ENCODE measurements around the gene PSTK. TPM values are rescaled to one million over a fixed set of nuclear protein-coding genes. Genes with fewer than 3 reads are reported as not detected.
A peak's percentile ranks its signal among the peaks of the same experiment; 100 is the strongest.

The PSTK gene
- total and polyA plus RNA-seq, 4 donors, result 9.0 to 13.6 (median 12.0) TPM

DNA sequence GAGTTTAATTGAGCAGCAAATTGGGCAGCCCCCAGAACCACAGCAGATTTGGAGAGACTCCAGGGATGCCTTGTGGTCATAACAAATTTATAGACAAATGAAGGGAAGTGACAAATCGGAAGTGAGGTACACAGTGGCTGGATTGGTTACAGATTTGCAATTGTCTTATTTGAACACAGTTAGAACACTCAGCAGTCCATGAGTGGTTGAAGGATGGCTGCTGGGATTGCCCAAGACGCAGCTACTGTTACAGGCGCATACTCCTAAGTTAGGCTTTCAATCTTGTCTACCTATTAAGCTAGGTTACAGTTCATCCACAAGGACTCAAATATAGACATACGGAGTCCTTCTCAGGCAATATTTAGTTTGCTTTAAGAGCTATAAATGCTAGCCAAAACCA is 36.0 kb downstream of the PSTK start:
- Histone ChIP-seq H3K27ac (ENCODE audit: low read depth, low read length) (no peak overlapping the region), H3K36me3 (ENCODE audit: control insufficient read depth, insufficient read depth, low read length) (peaks cover 12% of the 10 kb centered on the region), H3K4me3 (ENCODE audit: low read depth, low read length) (no peak overlapping the region), H3K9me3 (ENCODE audit: control insufficient read depth, insufficient read depth, low read length) (no peaks in the 10 kb centered on the region), H3K27me3 (ENCODE audit: control insufficient read depth, insufficient read depth, low read length) (no peaks in the 10 kb centered on the region), H3K4me1 (ENCODE audit: control insufficient read depth, insufficient read depth, low read length) (no peaks in the 10 kb centered on the region)
- DNase-seq (ENCODE audit: low read depth in 4 of 6, low spot score in 6 of 6), result no peak
- WGBS (ENCODE audit: insufficient coverage), result 97% methylated on average over 3 of the region's 4 CpGs

DNA sequence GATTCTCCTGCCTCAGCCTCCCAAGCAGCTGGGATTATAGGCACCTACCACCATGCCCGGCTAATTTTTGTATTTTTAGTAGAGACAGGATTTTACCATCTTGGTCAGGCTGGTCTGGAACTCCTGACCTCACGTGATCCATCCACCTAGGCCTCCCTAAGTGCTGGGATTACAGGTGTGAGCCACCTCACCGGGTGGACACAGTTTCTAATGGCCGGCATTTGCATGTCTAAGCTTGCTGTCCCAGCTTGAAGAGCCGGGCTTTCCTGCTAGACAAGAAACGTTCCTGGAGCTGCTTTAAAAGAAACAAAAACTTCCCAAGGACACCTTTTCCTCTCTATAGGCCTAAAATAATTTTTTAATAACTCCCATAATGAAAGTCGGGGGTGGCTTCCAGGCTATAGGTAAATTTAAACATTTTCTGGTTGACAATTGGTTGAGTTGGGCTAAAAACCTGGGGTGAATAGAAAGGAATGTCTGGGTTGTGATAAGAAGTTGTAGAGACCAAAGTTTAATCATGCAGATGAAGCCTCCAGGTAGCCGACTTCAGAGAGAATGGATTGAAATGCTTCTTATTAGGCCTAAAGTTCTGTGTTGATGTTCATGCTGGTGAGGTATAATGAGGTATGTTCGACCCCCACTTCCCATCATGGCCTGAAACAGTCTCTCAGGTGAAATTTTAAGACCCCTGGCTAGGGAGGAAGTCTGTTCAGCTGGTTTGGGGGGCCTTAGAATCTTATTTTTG is 37.4 kb downstream of the PSTK start:
- Histone ChIP-seq H3K36me3 (ENCODE audit: control insufficient read depth, insufficient read depth, low read length) (peaks cover 8% of the 10 kb centered on the region), H3K9me3 (ENCODE audit: control insufficient read depth, insufficient read depth, low read length) (no peaks in the 10 kb centered on the region), H3K4me1 (ENCODE audit: control insufficient read depth, insufficient read depth, low read length) (no peaks in the 10 kb centered on the region), H3K27ac (ENCODE audit: low read depth, low read length) (no peak overlapping the region), H3K4me3 (ENCODE audit: low read depth, low read length) (no peak overlapping the region), H3K27me3 (ENCODE audit: control insufficient read depth, insufficient read depth, low read length) (no peaks in the 10 kb centered on the region)
- WGBS (ENCODE audit: insufficient coverage), result 75% methylated on average over 4 of the region's 9 CpGs
- DNase-seq (ENCODE audit: low read depth in 4 of 6, low spot score in 6 of 6), result no peak

DNA sequence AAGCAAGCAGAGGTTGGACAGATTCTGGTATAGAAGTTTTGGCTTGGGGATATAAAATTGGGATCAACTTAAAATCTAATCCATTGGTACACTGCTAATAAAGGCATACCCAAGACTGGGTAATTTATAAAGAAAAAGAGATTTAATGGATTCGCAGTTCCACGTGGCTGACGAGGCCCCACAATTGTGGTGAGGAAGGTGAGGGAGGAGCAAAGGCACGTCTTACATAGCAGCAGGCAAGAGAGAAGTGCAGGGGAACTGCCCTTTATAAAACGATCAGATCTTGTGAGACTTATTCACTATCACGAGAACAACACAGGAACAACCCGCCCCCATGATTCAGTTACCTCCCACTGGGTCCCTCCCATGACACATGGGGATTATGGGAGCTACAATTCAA is 38.3 kb downstream of the PSTK start:
- H3K36me3 ChIP-seq (ENCODE audit: control insufficient read depth, insufficient read depth, low read length), result peaks cover 3% of the 10 kb centered on the region
- no peaks in the 10 kb centered on the region for H3K9me3 ChIP-seq (ENCODE audit: control insufficient read depth, insufficient read depth, low read length)
- 74% methylated on average over 3 of the region's 7 CpGs for WGBS (ENCODE audit: insufficient coverage)
- no peaks in the 10 kb centered on the region for H3K4me1 ChIP-seq (ENCODE audit: control insufficient read depth, insufficient read depth, low read length)
- no peak for DNase-seq (ENCODE audit: low read depth in 4 of 6, low spot score in 6 of 6)
- no peaks in the 10 kb centered on the region for H3K27me3 ChIP-seq (ENCODE audit: control insufficient read depth, insufficient read depth, low read length)
- no peak overlapping the region for H3K27ac ChIP-seq (ENCODE audit: low read depth, low read length)
- no peak overlapping the region for H3K4me3 ChIP-seq (ENCODE audit: low read depth, low read length)

DNA sequence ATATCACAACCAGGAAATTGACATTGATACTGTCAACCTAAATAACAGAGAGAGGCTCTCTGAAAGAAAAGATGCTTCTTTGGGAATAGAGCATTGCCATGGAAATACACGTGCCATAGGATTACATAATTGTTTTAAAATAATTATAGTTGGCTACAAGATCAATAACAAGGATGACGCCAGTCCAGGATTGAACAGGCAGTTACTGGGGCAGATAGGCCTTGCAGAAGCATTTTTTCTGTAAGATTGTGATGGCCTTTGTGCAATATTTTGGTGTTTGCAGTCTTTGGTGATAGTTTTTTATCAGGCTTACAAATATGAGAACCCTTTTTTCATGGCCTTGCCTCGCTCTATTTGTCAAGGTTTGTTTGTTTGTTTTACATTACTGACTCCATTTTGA is 39.1 kb downstream of the PSTK start:
- no peak for DNase-seq (ENCODE audit: low read depth in 4 of 6, low spot score in 6 of 6)
- no peak overlapping the region for H3K4me3 ChIP-seq (ENCODE audit: low read depth, low read length)
- H3K4me1 ChIP-seq (ENCODE audit: control insufficient read depth, insufficient read depth, low read length), result no peaks in the 10 kb centered on the region
- no peaks in the 10 kb centered on the region for H3K27me3 ChIP-seq (ENCODE audit: control insufficient read depth, insufficient read depth, low read length)
- H3K27ac ChIP-seq (ENCODE audit: low read depth, low read length), result no peak overlapping the region
- 100% methylated on average over 1 of the region's 3 CpGs for WGBS (ENCODE audit: insufficient coverage)
- H3K9me3 ChIP-seq (ENCODE audit: control insufficient read depth, insufficient read depth, low read length), result no peaks in the 10 kb centered on the region
- H3K36me3 ChIP-seq (ENCODE audit: control insufficient read depth, insufficient read depth, low read length), result no peaks in the 10 kb centered on the region

DNA sequence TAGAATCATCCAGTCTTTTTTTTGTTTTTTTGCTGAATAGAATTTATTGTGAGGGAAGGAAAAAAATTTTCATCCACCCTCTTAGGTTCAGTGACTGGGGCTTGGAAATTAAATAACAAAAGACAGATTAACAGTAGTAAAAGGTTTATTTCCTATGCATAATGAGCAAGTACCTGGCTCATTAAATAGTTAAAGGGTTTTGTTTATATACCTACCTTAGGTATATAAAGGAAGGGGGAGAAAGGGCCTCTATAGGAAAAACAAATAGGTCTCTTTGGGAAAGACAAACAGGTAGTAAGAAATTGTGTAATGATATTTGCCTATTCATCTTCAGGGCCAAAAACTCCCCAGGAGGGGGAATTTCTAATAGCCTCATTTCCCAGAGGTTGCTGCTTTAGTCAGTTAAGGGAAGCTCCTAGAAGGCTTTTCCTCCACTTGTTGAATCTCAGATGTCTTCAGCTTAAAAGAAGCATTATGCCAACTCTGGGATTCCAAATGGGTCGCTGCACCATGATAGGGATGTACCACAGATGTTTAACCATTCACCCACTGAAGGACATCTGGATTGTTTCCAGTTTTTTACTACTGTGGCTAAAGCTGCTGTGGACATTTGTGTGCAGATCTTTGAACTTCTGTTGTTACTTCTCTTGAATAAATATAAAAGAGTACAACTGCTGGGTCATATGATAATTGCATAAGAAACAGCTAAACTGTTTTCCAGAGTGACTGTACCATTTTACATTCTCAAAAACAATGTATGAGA is 39.9 kb downstream of the PSTK start:
- H3K4me1 ChIP-seq (ENCODE audit: control insufficient read depth, insufficient read depth, low read length), result no peaks in the 10 kb centered on the region
- H3K9me3 ChIP-seq (ENCODE audit: control insufficient read depth, insufficient read depth, low read length), result no peaks in the 10 kb centered on the region
- H3K4me3 ChIP-seq (ENCODE audit: low read depth, low read length), result no peak overlapping the region
- no peak for DNase-seq (ENCODE audit: low read depth in 4 of 6, low spot score in 6 of 6)
- H3K36me3 ChIP-seq (ENCODE audit: control insufficient read depth, insufficient read depth, low read length), result no peaks in the 10 kb centered on the region
- no CpG with 5 or more reads among the region's 1 CpG for WGBS (ENCODE audit: insufficient coverage)
- no peaks in the 10 kb centered on the region for H3K27me3 ChIP-seq (ENCODE audit: control insufficient read depth, insufficient read depth, low read length)
- no peak overlapping the region for H3K27ac ChIP-seq (ENCODE audit: low read depth, low read length)

DNA sequence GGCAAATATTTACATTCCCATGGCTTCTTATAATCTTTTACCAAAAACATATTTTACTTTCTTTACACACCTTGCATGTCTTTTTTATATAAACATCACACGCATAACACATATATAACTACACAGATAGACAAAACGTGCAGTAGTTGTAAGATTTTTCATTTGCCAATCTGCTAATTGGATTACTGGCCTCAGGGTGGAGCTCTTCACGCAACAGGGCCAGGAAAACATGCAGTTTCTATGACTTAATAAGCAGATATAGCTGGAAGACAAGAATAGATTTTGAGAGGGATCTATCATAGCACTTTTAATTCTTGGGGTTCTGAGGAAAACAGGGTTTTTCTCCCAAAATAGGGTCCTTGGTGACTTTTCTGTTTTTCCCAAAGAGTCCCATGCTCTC is 41.3 kb downstream of the PSTK start:
- H3K36me3 ChIP-seq (ENCODE audit: control insufficient read depth, insufficient read depth, low read length), result no peaks in the 10 kb centered on the region
- no peaks in the 10 kb centered on the region for H3K27me3 ChIP-seq (ENCODE audit: control insufficient read depth, insufficient read depth, low read length)
- no peaks in the 10 kb centered on the region for H3K9me3 ChIP-seq (ENCODE audit: control insufficient read depth, insufficient read depth, low read length)
- no peaks in the 10 kb centered on the region for H3K4me1 ChIP-seq (ENCODE audit: control insufficient read depth, insufficient read depth, low read length)
- H3K4me3 ChIP-seq (ENCODE audit: low read depth, low read length), result no peak overlapping the region
- peak in 1 of 6 donors; percentile 42 for DNase-seq (ENCODE audit: low read depth in 4 of 6, low spot score in 6 of 6)
- no peak overlapping the region for H3K27ac ChIP-seq (ENCODE audit: low read depth, low read length)
- no CpG with 5 or more reads among the region's 3 CpGs for WGBS (ENCODE audit: insufficient coverage)

DNA sequence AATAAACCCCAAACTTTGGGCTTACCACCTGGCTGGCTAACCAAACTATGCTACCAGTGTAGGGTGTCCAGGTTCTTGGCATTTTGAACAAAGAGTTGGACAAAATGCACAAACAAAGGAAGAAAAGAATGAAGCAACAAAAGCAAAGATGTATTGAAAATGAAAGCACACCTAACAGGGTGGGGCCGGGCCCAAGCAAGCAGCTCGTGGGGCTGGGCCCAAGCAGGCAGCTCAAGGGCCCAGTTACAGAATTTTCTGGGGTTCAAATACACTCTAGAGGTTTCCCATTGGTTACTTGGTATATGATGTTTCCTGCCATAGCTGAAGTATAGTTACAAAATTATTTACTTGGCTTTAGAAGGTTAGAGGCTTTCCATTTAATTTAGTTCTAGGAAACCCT is 44.3 kb downstream of the PSTK start:
- Histone ChIP-seq H3K27me3 (ENCODE audit: control insufficient read depth, insufficient read depth, low read length) (no peaks in the 10 kb centered on the region), H3K4me3 (ENCODE audit: low read depth, low read length) (no peak overlapping the region), H3K36me3 (ENCODE audit: control insufficient read depth, insufficient read depth, low read length) (no peaks in the 10 kb centered on the region), H3K27ac (ENCODE audit: low read depth, low read length) (no peak overlapping the region), H3K4me1 (ENCODE audit: control insufficient read depth, insufficient read depth, low read length) (no peaks in the 10 kb centered on the region), H3K9me3 (ENCODE audit: control insufficient read depth, insufficient read depth, low read length) (no peaks in the 10 kb centered on the region)
- WGBS (ENCODE audit: insufficient coverage), result 94% methylated on average over 2 of the region's 2 CpGs
- DNase-seq (ENCODE audit: low read depth in 4 of 6, low spot score in 6 of 6), result no peak

DNA sequence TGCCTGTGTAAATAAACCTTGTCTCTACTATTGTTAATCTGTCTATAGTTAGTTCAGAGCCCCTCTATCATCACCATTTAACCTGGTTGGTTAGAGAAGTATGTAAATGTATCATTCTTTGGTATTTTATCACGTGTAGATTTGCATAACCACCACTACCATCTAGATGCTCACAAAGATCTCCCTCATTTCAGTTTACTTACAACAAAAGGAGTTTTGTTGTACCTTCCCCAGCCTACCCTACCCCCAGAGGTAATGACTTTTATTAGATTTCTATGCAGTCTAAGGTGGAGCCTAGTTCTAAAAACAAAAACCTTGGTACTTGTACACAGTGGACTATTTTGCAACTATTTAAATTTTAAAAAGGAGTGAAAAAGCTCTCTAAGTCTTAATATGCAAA is 46.1 kb downstream of the PSTK start:
- Histone ChIP-seq H3K4me3 (ENCODE audit: low read depth, low read length) (no peak overlapping the region), H3K9me3 (ENCODE audit: control insufficient read depth, insufficient read depth, low read length) (no peaks in the 10 kb centered on the region), H3K27ac (ENCODE audit: low read depth, low read length) (no peak overlapping the region), H3K4me1 (ENCODE audit: control insufficient read depth, insufficient read depth, low read length) (no peaks in the 10 kb centered on the region), H3K36me3 (ENCODE audit: control insufficient read depth, insufficient read depth, low read length) (no peaks in the 10 kb centered on the region), H3K27me3 (ENCODE audit: control insufficient read depth, insufficient read depth, low read length) (no peaks in the 10 kb centered on the region)
- no CpG with 5 or more reads among the region's 1 CpG for WGBS (ENCODE audit: insufficient coverage)
- no peak for DNase-seq (ENCODE audit: low read depth in 4 of 6, low spot score in 6 of 6)

DNA sequence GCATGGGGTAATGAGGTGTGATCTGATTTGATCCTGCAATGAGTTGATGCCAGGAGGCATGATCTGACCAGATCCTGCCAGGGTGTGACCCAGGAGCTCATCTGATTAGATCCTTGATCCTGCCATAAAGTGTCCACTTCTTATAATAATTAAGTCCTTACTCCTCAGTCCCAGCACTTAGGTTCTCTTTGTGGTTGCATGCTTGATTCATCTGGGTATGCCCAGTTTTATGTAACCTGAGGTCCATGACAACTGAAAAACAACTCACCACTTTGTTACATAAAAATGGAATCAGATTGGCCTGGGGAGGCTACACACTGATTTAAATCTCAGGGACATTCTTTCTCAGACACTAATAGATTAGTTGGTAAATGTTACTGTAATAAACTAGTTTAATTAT is 47.7 kb downstream of the PSTK start:
- Histone ChIP-seq H3K4me1 (ENCODE audit: control insufficient read depth, insufficient read depth, low read length) (no peaks in the 10 kb centered on the region), H3K36me3 (ENCODE audit: control insufficient read depth, insufficient read depth, low read length) (no peaks in the 10 kb centered on the region), H3K4me3 (ENCODE audit: low read depth, low read length) (no peak overlapping the region), H3K27ac (ENCODE audit: low read depth, low read length) (no peak overlapping the region), H3K27me3 (ENCODE audit: control insufficient read depth, insufficient read depth, low read length) (no peaks in the 10 kb centered on the region), H3K9me3 (ENCODE audit: control insufficient read depth, insufficient read depth, low read length) (no peaks in the 10 kb centered on the region)
- no peak for DNase-seq (ENCODE audit: low read depth in 4 of 6, low spot score in 6 of 6)

DNA sequence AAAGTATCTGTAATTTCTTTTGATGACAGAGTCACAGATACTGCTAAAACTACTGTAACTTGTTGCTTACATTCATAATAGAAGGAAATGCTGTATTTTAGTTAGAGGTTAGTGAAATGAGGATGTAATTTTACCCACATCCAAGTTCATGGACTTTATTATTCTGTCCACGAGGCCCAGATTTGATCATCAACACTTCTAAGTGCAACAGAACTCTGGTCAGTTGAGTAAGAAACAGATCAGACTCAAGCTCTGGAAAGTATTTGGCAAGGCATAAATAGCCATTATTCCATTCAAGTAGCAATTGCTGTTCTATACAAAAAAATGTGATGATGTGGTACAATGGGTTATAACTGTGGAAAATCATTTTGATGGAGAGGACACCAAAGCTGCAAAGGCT is 50.9 kb downstream of the PSTK start:
- Histone ChIP-seq H3K4me3 (ENCODE audit: low read depth, low read length) (no peak overlapping the region), H3K4me1 (ENCODE audit: control insufficient read depth, insufficient read depth, low read length) (no peaks in the 10 kb centered on the region), H3K27ac (ENCODE audit: low read depth, low read length) (no peak overlapping the region), H3K9me3 (ENCODE audit: control insufficient read depth, insufficient read depth, low read length) (no peaks in the 10 kb centered on the region), H3K27me3 (ENCODE audit: control insufficient read depth, insufficient read depth, low read length) (no peaks in the 10 kb centered on the region), H3K36me3 (ENCODE audit: control insufficient read depth, insufficient read depth, low read length) (peaks cover 4% of the 10 kb centered on the region)
- DNase-seq (ENCODE audit: low read depth in 4 of 6, low spot score in 6 of 6), result no peak
- no CpG with 5 or more reads among the region's 1 CpG for WGBS (ENCODE audit: insufficient coverage)

All from spinal cord (tissue), 10 donors.